A549 (cell line): ENCODE data around the gene MAML2. TPM values are rescaled to one million over a fixed set of nuclear protein-coding genes. Genes with fewer than 3 reads are reported as not detected.
A peak's percentile ranks its signal among the peaks of the same experiment; 100 is the strongest.

Experiments
- ATAC-seq, 2 experiments: fragments of 200-7000 bp in 1 of 2; fragments of >200 bp in 1 of 2; cut with Nextera tagmentation in 1 of 2; cut with Tn5 transposase in 1 of 2; 3 replicates each; pipeline versions ENCODE4 v1.8.0 to v1.9.1; 2018 to 2020; ENCODE audit warnings: mild to moderate bottlenecking in 1 of 2, moderate library complexity in 1 of 2
- CTCF ChIA-PET: fragments of 300-600 bp; sonication (Branson Sonifier 250); formaldehyde crosslinking; extraction: SDS; loops from one replicate; lab custom pipeline; 2021; ENCODE audit warnings: antibody characterized with exemption, inconsistent platforms; lab: Yijun Ruan, JAX
- POLR2A ChIA-PET: fragments of 350-600 bp; formaldehyde crosslinking; extraction: SDS; loops from one replicate; lab custom pipeline; 2021; ENCODE audit warnings: antibody characterized with exemption, inconsistent platforms; lab: Yijun Ruan, JAX
- DNase-seq, 2 experiments: peaks; one replicate each; pipeline versions ENCODE4 v3.0.0 to v3.0.0-alpha.2; 2011 to 2016; ENCODE audit warnings: low read depth in 1 of 2, low spot score in 1 of 2
- FAIRE-seq: peaks from 2 replicates; lab custom pipeline; 2011; peaks lifted over from hg19 to GRCh38; lab: Jason Lieb, UNC
- H3K27ac ChIP-seq, 2 experiments: fragments of >200 bp; sonication (Bioruptor Twin); formaldehyde crosslinking; 3 replicates each; pipeline ENCODE4 v1.5.1; 2016 to 2017
- H3K4me1 ChIP-seq: fragments of >200 bp; sonication (Bioruptor Twin); formaldehyde crosslinking; 3 replicates; pipeline ENCODE4 v1.6.1; 2016
- H3K4me2 ChIP-seq: fragments of >200 bp; sonication (Bioruptor Twin); formaldehyde crosslinking; 3 replicates; pipeline ENCODE4 v1.6.1; 2016
- H3K4me3 ChIP-seq: fragments of >200 bp; sonication (Bioruptor Twin); formaldehyde crosslinking; 3 replicates; pipeline ENCODE4 v1.5.1; 2016
- H3K9me3 ChIP-seq: fragments of >200 bp; sonication (Bioruptor Twin); formaldehyde crosslinking; 3 replicates; pipeline ENCODE4 v1.6.1; 2016
- BCL3 ChIP-seq: fragments of >200 bp; sonication (Bioruptor Twin); formaldehyde crosslinking; IDR thresholded peaks from 3 replicates; pipeline ENCODE4 v1.6.1; 2016
- CEBPB ChIP-seq, 2 experiments: fragments of >200 bp in 1 of 2; sonication (Bioruptor Twin) in 1 of 2; formaldehyde crosslinking in 1 of 2; IDR thresholded peaks; 2 replicates each; pipeline ENCODE4 v1.6.1; 2012 to 2016
- CHD4 ChIP-seq: fragments of 200-600 bp; sonication (generic); IDR thresholded peaks from 2 replicates; pipeline ENCODE4 v1.6.1; 2016; ENCODE audit warnings: antibody characterized with exemption, mild to moderate bottlenecking, borderline replicate concordance
- EHF ChIP-seq: fragments of 250-450 bp; sonication (Bioruptor Pico); IDR thresholded peaks from 2 replicates; pipeline ENCODE4 v1.5.0; 2020; ENCODE audit warnings: mild to moderate bottlenecking
- EHMT2 ChIP-seq: fragments of 200-600 bp; sonication (generic); IDR thresholded peaks from 2 replicates; pipeline ENCODE4 v1.6.1; 2016; ENCODE audit warnings: antibody characterized with exemption, low read depth, mild to moderate bottlenecking, moderate library complexity
- ESRRA ChIP-seq: fragments of 150-350 bp; IDR thresholded peaks from 2 replicates; pipeline ENCODE4 v1.6.1; 2014; ENCODE audit warnings: mild to moderate bottlenecking, low read length, borderline replicate concordance
- FOSB ChIP-seq: fragments of 250-450 bp; sonication (Bioruptor Pico); IDR thresholded peaks from 2 replicates; pipeline ENCODE4 v1.5.0; 2020; ENCODE audit warnings: mild to moderate bottlenecking, moderate library complexity
- FOSL2 ChIP-seq, 2 experiments: fragments of 450-650 bp in 1 of 2; fragments of >200 bp in 1 of 2; sonication (Bioruptor Twin) in 1 of 2; formaldehyde crosslinking; IDR thresholded peaks; 2 replicates each; pipeline versions ENCODE4 v1.5.0 to v1.6.1; 2016 to 2020; ENCODE audit warnings: mild to moderate bottlenecking in 1 of 2, moderate library complexity in 1 of 2
- GATA3 ChIP-seq: IDR thresholded peaks from 2 replicates; pipeline ENCODE4 v1.6.1; 2012; ENCODE audit warnings: borderline replicate concordance
- JUN ChIP-seq, 2 experiments: fragments of >200 bp; sonication (Bioruptor Twin); formaldehyde crosslinking; IDR thresholded peaks; 2 replicates in 1 of 2; 3 replicates in 1 of 2; pipeline ENCODE4 v1.6.1; 2016 to 2017
- JUNB ChIP-seq: fragments of >200 bp; sonication (Bioruptor Twin); formaldehyde crosslinking; IDR thresholded peaks from 2 replicates; pipeline ENCODE4 v1.6.1; 2016
- KDM5A ChIP-seq: fragments of 200-600 bp; sonication (generic); IDR thresholded peaks from 2 replicates; pipeline ENCODE4 v1.6.1; 2016; ENCODE audit warnings: antibody characterized with exemption, mild to moderate bottlenecking
- MAFK ChIP-seq: fragments of 450-650 bp; IDR thresholded peaks from 2 replicates; pipeline ENCODE4 v1.6.1; 2014; ENCODE audit not compliant: partially characterized antibody
- MAX ChIP-seq: IDR thresholded peaks from 2 replicates; pipeline ENCODE4 v1.6.1; 2012
- MAZ ChIP-seq: fragments of 150-350 bp; IDR thresholded peaks from 2 replicates; pipeline ENCODE4 v1.6.1; 2014; ENCODE audit warnings: antibody characterized with exemption, low read depth, low read length, borderline replicate concordance
- MYC ChIP-seq: IDR thresholded peaks from 2 replicates; pipeline ENCODE4 v1.6.1; 2012; ENCODE audit warnings: mild to moderate bottlenecking, inconsistent platforms, low read length, improper control_type of control experiment, borderline replicate concordance
- NR3C1 ChIP-seq: fragments of >200 bp; sonication (Bioruptor Twin); formaldehyde crosslinking; IDR thresholded peaks from 3 replicates; pipeline ENCODE4 v1.6.1; 2017
- RAD21 ChIP-seq, 2 experiments: fragments of >200 bp in 1 of 2; sonication (Bioruptor Twin) in 1 of 2; formaldehyde crosslinking in 1 of 2; IDR thresholded peaks in 1 of 2; conservative IDR thresholded peaks in 1 of 2; 2 replicates in 1 of 2; 3 replicates in 1 of 2; pipeline ENCODE4 v1.6.1; 2012 to 2018; ENCODE audit warnings: inconsistent platforms in 1 of 2
- RARB ChIP-seq: fragments of 250-450 bp; sonication (Bioruptor Pico); IDR thresholded peaks from 2 replicates; pipeline ENCODE4 v1.8.0; 2021; ENCODE audit warnings: mild to moderate bottlenecking, moderate library complexity
- RFX5 ChIP-seq: fragments of 450-650 bp; IDR thresholded peaks from 2 replicates; pipeline ENCODE4 v1.7.1; 2014; ENCODE audit warnings: antibody characterized with exemption, mild to moderate bottlenecking, moderate library complexity
- RNF2 ChIP-seq: fragments of 200-600 bp; sonication (generic); IDR thresholded peaks from 2 replicates; pipeline ENCODE4 v1.6.1; 2016; ENCODE audit warnings: low read depth, mild to moderate bottlenecking, antibody characterized with exemption, moderate library complexity, borderline replicate concordance
- TFCP2L1 ChIP-seq: fragments of 250-450 bp; sonication (Bioruptor Pico); IDR thresholded peaks from 2 replicates; pipeline ENCODE4 v1.5.0; 2021; ENCODE audit warnings: mild to moderate bottlenecking
- ZC3H11A ChIP-seq: fragments of 450-650 bp; IDR thresholded peaks from 2 replicates; pipeline ENCODE4 v1.6.1; 2014; ENCODE audit warnings: antibody characterized with exemption, mild to moderate bottlenecking
- ZNF302 ChIP-seq: fragments of 250-450 bp; sonication (Bioruptor Pico); IDR thresholded peaks from 2 replicates; pipeline ENCODE4 v1.9.0; 2021; ENCODE audit warnings: inconsistent platforms, mild to moderate bottlenecking, moderate library complexity
- WGBS: methylation state at CpG from one replicate; pipeline ENCODE4 v1.1.6; 2017; ENCODE audit errors: missing lambda C conversion rate; 5-methylcytosine and 5-hydroxymethylcytosine counted together
- polyA plus RNA-seq, 4 experiments: library from polyadenylated mRNA; depleted of rRNA in 3 of 4; stranded (reverse); fragments of >200 nt; fragmentation: RNase III in 1 of 4; extraction: RNeasy Plus Mini Kit Qiagen cat#74134 plus additional on column Dnase treatment in 1 of 4; gene quantifications; 2 replicates in 3 of 4; 3 replicates in 1 of 4; pipeline ENCODE4 v1.2.3, GENCODE V29; 2011 to 2017

Gene MAML2
- polyA plus RNA-seq, 2 of the 4 experiments (the other 2 are of a cell fraction): 1.5 to 2.5 TPM

- Histone ChIP-seq H3K4me3 (no peak overlapping the region), H3K27ac (peak overlapping the region; percentile 60 to 81), H3K4me1 (peaks cover 26% of the 10 kb centered on the region), H3K9me3 (no peaks in the 10 kb centered on the region), H3K4me2 (peak overlapping the region; percentile 29)
- no peak for DNase-seq
- POLR2A ChIA-PET: interaction anchor here (1.0 kb wide), 1 partner anchor 114 kb away, joined by 3 read pairs; the partner anchor contains the start of gene MAML2
- no peak for ATAC-seq
- CTCF ChIA-PET: interaction anchor here (1.3 to 1.5 kb wide), 2 partner anchors 10 to 75 kb away, joined by 3 read pairs; no protein-coding TSS in a partner anchor
- TF ChIP-seq MAZ (no peak), ESRRA (no peak), NR3C1 (no peak), CHD4 (no peak), RARB (no peak), RFX5 (no peak), BCL3 (no peak), EHMT2 (no peak), FOSB (CRISPR knock-in tag) (no peak), RNF2 (no peak), MYC (no peak), JUNB (no peak), TFCP2L1 (CRISPR knock-in tag) (no peak), KDM5A (no peak), GATA3 (no peak), JUN (IDR thresholded peaks at IDR 0.05) (no peak), ZC3H11A (no peak), ZNF302 (CRISPR knock-in tag) (no peak), EHF (no peak)
- no peak for FAIRE-seq
Observed at GRCh38 chr11:96228910-96229309, 114.1 kb downstream of the MAML2 start.

- WGBS: 9% methylated on average over 3 of the region's 4 CpGs
- ATAC-seq: peak; percentile 62 to 88
- Histone ChIP-seq H3K4me1 (peaks cover 26% of the 10 kb centered on the region), H3K9me3 (no peaks in the 10 kb centered on the region), H3K27ac (peak overlapping the region; percentile 60 to 81), H3K4me3 (no peak overlapping the region), H3K4me2 (peak overlapping the region; percentile 29)
- POLR2A ChIA-PET: interaction anchor here (1.0 kb wide), 1 partner anchor 114 kb away, joined by 3 read pairs; the partner anchor contains the start of gene MAML2
- TF ChIP-seq MAX (peak; percentile 29; the same call in 1 of the 2 replicates), FOSL2 (IDR thresholded peaks at IDR 0.05) (no peak), FOSL2 (CRISPR knock-in tag; IDR thresholded peaks at IDR 0.05) (peak; percentile 45), GATA3 (no peak), RAD21 (conservative IDR thresholded peaks at IDR 0.05 in 1 of 2, IDR thresholded peaks at IDR 0.05 in 1 of 2) (peak in 1 of 2 experiments; percentile 9; a peak in 1 of 5 replicates)
- CTCF ChIA-PET: interaction anchor here (0.7 to 1.5 kb wide), 4 partner anchors 10 to 115 kb away, joined by 3 to 4 read pairs (median 3); partner anchors contain the start of gene MAML2
- no peak for FAIRE-seq
- peak in 1 of 2 experiments; percentile 68 for DNase-seq
Observed at GRCh38 chr11:96228473-96228891, 114.5 kb downstream of the MAML2 start.

- Histone ChIP-seq H3K27ac (no peak overlapping the region), H3K4me3 (no peak overlapping the region), H3K4me2 (no peak overlapping the region), H3K4me1 (peaks cover 26% of the 10 kb centered on the region), H3K9me3 (no peaks in the 10 kb centered on the region)
- DNase-seq (no peak), ATAC-seq (no peak), FAIRE-seq (no peak)
- TF ChIP-seq CEBPB (IDR thresholded peaks at IDR 0.05) (peak in 1 of 2 experiments; percentile 27; a peak in 1 of 4 replicates), MAFK (no peak)
- ChIA-PET CTCF (interaction anchor here (1.0 to 1.5 kb wide), 3 partner anchors 10 to 116 kb away, joined by 3 to 6 read pairs (median 4); partner anchors contain the start of gene MAML2), POLR2A (no interaction called here)
- WGBS: 93% methylated on average over 1 of the region's 1 CpG
Observed at GRCh38 chr11:96227244-96227643, 115.8 kb downstream of the MAML2 start.
